HG03196 (cell line): ENCODE results near the gene NOX5.
"Not testable (repeated sequence)": the region's sequence is repeated elsewhere in the genome, so short reads cannot be mapped to it uniquely, and the experiment has no call there.

Experiments
- ATAC-seq: cut with Tn5 transposase; IDR thresholded peaks from one replicate; pipeline ENCODE4 v1.9.1; 2021; ENCODE audit not compliant: unreplicated experiment

NOX5 gene

DNA sequence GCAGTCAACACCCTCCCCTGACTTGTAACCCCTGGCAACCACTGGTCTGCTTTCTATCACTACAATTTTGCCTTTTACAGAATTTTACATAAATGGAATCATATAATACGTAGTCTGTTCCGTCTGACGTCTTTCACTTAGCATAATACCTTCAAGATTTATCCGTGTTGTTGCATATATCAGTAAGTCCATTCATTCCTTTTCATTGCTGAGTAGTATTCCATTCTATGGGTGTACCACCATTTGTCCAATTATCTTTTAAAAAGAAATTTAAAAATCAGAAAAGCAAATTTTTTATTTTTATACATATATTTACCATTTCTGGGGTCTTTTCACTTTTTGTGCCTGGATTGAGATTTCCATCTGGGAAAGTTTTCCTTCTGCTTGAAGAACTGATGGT lies 35.5 kb downstream of the NOX5 start:
- no peak for ATAC-seq

DNA sequence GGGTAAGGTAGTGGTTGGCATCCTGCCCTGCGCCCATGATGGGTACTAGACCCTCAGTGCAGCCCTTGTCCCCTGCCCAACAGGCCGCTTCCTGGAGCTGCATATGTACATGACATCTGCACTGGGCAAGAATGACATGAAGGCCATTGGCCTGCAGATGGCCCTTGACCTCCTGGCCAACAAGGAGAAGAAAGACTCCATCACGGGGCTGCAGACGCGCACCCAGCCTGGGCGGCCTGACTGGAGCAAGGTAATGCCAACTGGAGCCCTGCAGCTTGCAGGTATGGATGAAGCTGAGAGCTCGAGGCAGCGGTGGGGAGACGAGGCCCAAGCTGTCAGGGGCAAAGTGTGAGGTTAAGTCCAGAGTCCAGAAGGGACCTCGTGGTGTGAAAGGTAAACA lies 40.8 kb downstream of the NOX5 start:
- ATAC-seq: no peak

GRCh38 chr15:69056365-69056764 lies 41.9 kb downstream of the NOX5 start:
- ATAC-seq: no peak

DNA sequence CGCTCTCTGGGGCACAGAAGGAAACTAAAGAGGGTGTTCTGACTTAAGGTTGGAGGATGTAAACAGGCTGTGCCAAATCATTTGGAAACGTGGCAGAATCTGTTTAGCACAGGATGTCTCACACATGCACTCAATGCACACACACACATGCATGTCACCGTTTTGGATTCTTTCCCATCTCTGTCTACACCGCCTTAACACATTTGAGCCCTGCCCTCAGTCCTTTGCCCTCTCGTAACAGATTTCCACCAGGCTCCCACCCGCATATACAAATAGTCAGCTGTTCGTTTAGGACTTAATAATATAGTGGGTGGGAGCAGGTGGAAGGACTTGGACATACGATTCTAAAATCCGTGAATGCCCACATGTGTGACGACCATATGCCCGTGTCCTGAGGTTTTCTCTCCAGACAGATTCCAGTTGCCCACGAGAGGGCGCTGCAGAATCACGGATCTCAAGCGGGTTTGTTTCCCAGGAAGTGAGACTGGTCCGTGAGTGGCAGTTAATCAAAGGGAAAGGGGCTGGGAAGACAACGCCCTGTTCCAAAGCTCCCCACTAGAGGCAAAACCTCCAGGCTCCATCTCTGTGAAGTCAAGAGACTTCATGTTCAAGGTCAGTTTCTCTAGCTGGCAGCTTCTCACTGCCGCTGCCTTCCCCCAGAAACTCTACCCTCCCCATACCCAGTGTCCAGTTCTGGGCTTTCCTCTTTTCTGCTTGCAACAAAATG lies 44.5 kb downstream of the NOX5 start:
- no peak for ATAC-seq

DNA sequence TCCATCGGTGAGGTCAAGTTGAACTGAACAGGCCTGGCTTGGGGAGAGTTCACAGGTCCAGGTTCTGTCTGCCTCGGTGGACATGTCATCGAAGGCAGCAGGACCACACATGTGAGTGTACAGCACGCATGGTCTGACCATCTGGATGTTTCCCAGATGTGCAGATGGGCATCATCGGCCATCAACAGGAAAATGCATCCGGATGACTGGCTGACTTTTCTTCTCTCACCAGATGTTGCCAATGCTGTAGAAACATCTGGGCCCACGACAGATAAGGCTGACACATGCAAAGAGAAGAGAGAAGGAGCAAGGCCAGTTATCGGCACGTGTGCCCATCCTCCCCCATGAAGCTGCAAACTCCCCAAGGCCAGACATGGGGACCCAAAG lies 45.1 kb downstream of the NOX5 start:
- ATAC-seq: no peak

- no peak for ATAC-seq
These were observed 45.6 kb downstream of the NOX5 start for GRCh38 chr15:69060041-69060481.

DNA sequence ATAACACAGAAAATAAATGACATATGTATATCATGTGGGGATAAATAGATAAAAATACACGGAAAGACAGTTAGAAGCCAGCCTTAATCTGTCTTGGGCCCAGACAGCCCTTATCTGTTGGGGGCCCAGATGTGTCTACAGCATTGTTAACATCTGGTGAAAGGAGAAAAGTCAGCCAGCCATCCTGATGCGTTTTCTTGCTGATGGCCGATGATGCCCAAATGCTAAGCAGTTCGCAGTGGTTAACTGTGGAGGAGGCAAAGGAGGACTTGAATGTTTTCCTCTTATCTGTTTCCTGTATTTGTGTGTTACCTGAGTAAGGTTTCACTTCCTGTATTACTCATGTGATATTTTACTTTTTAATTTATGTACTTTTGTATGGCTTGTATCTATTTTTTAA lies 46.2 kb downstream of the NOX5 start:
- ATAC-seq: no peak

DNA sequence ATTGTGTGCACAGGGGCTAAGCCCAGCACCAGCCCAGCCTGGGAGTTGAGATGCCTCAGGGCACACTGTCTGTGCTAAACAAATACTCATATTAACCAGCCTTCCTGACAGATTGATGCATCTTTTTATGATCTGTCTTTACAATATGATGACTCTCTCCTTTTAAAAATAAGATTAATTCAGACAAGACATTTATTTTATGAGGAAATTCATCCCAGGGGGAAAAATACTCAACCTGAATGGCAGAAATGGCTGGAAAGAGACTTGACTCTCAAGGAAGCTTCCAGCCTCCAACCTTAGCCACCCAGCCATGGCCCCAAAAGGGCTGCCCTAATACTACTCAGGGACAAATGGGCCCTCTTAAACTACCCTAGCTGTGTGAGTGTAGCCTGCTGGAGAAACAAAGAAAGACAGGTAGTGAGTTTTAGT lies 46.9 kb downstream of the NOX5 start:
- ATAC-seq: no peak

DNA sequence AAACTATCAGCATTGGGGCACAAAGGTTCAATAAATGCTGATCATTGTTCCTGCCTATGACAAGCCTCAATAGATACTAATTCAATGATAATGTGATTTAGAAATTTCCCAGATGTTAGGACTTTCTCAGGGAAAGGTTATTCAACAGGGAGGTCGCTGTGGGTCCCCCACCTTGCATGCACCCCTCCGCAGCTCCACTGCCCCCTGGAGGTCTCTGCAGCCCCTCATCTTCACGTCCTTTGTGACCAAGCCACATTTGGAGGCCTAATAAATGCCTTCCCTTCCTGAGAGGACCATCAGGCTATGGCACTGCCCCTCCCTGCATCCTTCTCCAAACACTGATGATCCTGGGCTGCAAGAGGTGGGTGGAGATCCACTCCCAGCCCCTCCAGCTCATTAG lies 50.2 kb downstream of the NOX5 start:
- ATAC-seq: no peak

DNA sequence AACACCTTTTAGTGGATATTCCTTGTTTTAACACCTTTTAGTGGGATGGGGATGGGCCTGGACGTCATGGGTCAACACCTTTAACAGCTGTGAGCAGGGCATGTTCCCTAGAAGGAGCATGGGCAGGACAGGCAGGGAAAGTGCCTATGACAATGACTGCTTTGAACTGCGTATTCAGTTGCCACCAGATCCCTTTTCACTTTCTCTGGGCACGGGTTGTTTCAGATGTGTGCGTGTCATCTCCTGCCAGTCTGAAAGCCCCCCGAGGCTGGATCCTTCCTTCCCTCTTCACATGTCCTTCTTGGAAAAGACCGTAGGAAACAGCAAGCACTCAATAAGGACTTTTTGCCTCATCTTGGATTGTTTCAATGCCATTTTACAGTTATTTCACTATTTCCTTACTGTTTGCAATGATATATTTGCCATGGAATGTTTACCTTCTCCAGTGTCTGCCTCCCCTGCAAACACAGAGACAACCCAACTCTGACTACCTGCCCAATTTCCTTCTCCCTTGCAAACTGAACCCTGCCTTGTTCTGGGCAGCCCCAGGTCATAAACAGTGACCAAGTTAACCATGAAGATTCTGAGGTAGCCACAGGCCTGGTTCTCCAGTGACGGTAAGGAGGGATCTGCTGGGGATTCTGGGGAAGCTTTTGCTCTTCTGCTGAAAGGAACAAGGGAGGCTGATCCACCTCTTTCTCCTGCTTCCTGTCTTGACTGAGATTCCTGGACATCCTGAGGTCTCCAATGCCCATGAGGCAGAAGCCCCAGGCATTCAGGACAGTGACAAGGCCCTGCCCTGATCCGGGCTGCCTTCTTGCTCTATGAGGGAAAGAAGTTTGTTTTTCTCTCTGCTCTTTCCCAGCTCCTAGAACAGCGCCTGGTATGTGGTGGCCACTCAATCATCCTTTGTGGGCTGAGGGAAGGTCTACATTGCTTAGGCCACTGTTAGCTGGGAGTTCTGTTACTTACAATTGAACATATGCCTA lies 51.8 kb downstream of the NOX5 start:
- no peak for ATAC-seq

DNA sequence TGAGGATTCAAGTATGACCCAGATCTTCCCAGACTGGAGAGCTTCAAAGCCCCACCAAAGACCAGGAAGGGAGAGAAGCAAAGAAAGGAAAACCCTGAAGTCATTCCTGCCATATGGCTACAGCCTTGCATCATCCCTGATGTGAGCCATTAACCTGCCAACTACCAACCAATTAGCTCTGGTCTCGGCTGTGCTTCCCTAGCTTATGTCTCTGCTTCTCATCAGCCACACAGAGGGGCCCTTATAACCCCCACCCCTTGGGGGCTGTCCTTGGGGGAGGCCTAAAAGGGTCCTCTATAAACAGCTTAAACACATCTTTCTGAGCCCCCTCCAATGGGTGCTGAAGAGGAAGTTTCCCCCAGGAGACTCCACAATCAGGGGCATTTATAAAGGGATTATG lies 52.8 kb downstream of the NOX5 start:
- ATAC-seq: no peak

DNA sequence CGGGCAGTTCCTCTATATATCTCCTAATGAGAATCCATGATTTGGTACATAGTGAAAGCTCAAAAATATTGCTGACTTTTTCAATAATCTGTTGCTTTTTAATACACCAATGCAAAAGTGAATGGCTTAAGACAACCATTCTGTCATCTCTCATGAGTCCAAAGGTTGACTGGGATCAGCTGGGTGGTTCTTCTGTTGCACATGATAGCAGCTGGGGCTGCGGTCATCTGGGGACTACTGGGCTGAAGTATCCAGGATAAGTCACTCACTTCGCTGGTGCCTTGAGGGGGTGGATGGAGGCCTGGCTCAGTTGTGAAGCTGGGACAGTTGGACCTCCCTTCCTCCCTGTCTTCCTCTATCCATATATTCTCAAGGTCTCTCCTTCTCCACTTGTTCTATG lies 53.7 kb downstream of the NOX5 start:
- no peak for ATAC-seq

DNA sequence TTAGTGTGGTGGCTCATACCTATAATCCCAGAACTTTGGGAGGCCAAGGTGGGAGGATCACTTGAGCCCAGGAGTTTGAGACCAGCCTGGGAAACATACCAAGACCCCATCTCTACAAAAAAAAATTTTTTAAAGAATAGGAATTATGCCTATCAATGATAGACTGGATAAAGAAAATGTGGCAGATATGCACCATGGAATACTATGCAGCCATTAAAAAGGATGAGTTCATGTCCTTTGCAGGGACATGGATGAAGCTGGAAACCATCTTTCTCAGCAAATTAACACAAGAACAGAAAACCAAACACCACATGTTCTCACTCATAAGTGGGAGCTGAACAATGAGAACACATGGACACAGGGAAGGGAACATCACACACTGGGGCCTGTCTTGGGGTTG lies 54.8 kb downstream of the NOX5 start:
- not testable (repeated sequence) for ATAC-seq

GRCh38 chr15:69069996-69070395 lies 55.5 kb downstream of the NOX5 start:
- no peak for ATAC-seq

- no peak for ATAC-seq
These were observed 55.9 kb downstream of the NOX5 start for GRCh38 chr15:69070396-69070795.

GRCh38 chr15:69071260-69071659 lies 56.8 kb downstream of the NOX5 start:
- no peak for ATAC-seq

- no peak for ATAC-seq
These were observed 58.4 kb downstream of the NOX5 start for GRCh38 chr15:69072906-69073305.

- no peak for ATAC-seq
These were observed 59.7 kb downstream of the NOX5 start for GRCh38 chr15:69074001-69074842.

- no peak for ATAC-seq
These were observed 60.3 kb downstream of the NOX5 start for GRCh38 chr15:69074843-69075224.

DNA sequence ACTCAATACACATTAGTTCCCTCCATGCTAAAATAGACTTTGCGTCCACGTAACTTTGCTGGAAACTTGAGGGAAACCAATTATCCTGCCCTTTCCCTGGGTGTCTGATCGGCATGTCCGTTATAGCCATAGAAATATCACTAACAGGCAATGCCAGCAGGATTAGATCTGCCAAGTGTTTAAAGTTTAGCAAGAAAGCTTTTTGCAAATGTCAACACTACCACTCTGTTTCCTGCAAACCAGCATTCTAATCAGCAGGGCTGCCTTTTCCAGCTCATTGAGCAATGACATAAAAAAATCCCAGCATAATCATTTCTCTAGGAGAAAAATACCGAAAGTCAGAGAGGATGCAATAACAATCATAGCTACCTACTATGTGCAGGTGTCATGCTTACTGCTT lies 60.9 kb downstream of the NOX5 start:
- ATAC-seq: no peak

DNA sequence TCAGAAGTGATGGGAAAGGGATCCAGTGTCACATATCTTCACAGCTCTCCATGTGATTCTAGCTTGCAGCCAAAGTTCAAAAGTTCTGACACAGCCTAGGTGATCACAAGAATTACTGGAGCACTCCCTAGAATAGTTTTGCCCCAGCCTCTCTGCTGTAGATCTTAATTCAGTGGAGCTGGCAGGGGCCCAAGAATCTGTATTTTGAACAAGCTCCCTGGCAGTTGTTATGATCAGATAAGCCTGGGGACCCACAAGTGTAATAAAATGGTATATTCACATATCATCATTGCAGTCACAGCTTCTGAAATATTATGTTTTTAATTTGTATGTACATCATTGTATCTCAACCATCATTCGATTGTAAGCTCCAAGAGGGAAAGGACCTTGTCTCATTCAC lies 62.3 kb downstream of the NOX5 start:
- no peak for ATAC-seq
